Adrenal gland (tissue), 5 donors: Measurements from ENCODE around the gene NSMCE1.

Source experiments
- POLR2A ChIP-seq, 2 donors: fragments of 450-650 bp; IDR thresholded peaks; one replicate each; pipeline ENCODE4 v1.6.1; 2017; ENCODE audit warnings: antibody characterized with exemption in 2 of 2, mild to moderate bottlenecking in 2 of 2, moderate library complexity in 1 of 2
- TF ChIP-seq, protein P1 (sequence below), 6 experiments: fragments of 450-650 bp in 4 of 6; fragments of 200-600 bp in 2 of 6; sonication (generic) in 1 of 6; IDR thresholded peaks; 1 replicate in 5 of 6; 2 replicates in 1 of 6; pipeline versions ENCODE4 v1.5.1 to v1.8.0; 2016 to 2021; ENCODE audit warnings: antibody characterized with exemption in 6 of 6, mild to moderate bottlenecking in 2 of 6, moderate library complexity in 1 of 6
- donor health status: DM: no; HTN: no; CAD: no.

DNA sequence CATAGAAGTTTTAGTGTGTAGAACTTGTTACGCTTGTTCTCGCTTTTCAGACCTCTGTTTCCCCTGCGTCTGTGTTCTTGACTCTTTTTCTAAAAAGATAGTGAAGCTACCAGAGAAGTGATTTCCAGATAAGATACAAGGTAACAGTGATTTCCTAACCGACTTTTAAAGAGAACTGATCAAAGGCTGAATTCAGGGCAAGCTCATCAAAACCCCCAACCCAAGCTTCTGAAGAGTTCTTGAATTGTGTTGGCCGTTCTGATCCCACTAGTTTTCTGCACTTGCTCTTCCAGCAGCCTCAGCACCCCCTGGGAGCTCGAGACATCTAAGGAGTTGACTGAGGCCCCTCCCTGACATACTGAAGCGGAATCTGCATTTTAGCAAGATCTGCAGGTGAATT is 12.7 kb upstream of the NSMCE1 start:
- TF ChIP-seq, protein P1, sequence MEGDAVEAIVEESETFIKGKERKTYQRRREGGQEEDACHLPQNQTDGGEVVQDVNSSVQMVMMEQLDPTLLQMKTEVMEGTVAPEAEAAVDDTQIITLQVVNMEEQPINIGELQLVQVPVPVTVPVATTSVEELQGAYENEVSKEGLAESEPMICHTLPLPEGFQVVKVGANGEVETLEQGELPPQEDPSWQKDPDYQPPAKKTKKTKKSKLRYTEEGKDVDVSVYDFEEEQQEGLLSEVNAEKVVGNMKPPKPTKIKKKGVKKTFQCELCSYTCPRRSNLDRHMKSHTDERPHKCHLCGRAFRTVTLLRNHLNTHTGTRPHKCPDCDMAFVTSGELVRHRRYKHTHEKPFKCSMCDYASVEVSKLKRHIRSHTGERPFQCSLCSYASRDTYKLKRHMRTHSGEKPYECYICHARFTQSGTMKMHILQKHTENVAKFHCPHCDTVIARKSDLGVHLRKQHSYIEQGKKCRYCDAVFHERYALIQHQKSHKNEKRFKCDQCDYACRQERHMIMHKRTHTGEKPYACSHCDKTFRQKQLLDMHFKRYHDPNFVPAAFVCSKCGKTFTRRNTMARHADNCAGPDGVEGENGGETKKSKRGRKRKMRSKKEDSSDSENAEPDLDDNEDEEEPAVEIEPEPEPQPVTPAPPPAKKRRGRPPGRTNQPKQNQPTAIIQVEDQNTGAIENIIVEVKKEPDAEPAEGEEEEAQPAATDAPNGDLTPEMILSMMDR (IDR thresholded peaks at IDR 0.05), result no peak
- no peak for TF ChIP-seq POLR2A (IDR thresholded peaks at IDR 0.05)
